CD4-positive, alpha-beta T cell (primary cell): ENCODE measurements around the gene ALKBH6. TPM values are rescaled to one million over a fixed set of nuclear protein-coding genes. Genes with fewer than 3 reads are reported as not detected.

Source experiments
- ATAC-seq: fragments of 200-7000 bp; cut with Tn5 transposase; one replicate; pipeline ENCODE4 v1.10.0; 2022; ENCODE audit warnings: mild to moderate bottlenecking; ENCODE audit not compliant: poor library complexity
- CTCF ChIA-PET: fragments of 350-600 bp; sonication (Branson Sonifier 250); formaldehyde crosslinking; loops from one replicate; lab custom pipeline; 2021; ENCODE audit warnings: antibody characterized with exemption, inconsistent platforms; lab: Charles Lee
- POLR2A ChIA-PET: fragments of 350-600 bp; sonication (Branson Sonifier 250); formaldehyde crosslinking; loops from one replicate; lab custom pipeline; 2021; ENCODE audit warnings: antibody characterized with exemption, inconsistent platforms; lab: Charles Lee
- DNase-seq, 14 experiments: peaks; one replicate each; pipeline ENCODE4 v3.0.0-alpha.2; 2013 to 2020; ENCODE audit warnings: mixed read lengths in 2 of 14
- H3K27ac ChIP-seq, 2 donors: one replicate each; pipeline versions ENCODE4 v1.5.1 to v1.7.0; 2013; ENCODE audit warnings: low read length in 2 of 2, low read depth in 1 of 2, mild to moderate bottlenecking in 1 of 2
- H3K27me3 ChIP-seq, 2 experiments: 1 replicate in 1 of 2; 2 replicates in 1 of 2; pipeline versions ENCODE4 v1.6.1 to v1.7.0; 2013; ENCODE audit warnings: low read length in 2 of 2, control low read depth in 1 of 2, mild to moderate bottlenecking in 1 of 2, moderate library complexity in 1 of 2; ENCODE audit not compliant: insufficient read depth in 2 of 2, control insufficient read depth in 1 of 2
- H3K36me3 ChIP-seq: one replicate; pipeline ENCODE4 v1.6.1; 2013; ENCODE audit warnings: low read length, control low read depth; ENCODE audit not compliant: insufficient read depth
- H3K4me1 ChIP-seq: one replicate; pipeline ENCODE4 v1.6.1; 2013; ENCODE audit warnings: low read length, control low read depth; ENCODE audit not compliant: insufficient read depth
- H3K4me3 ChIP-seq: one replicate; pipeline ENCODE4 v1.5.1; 2013; ENCODE audit warnings: mild to moderate bottlenecking, low read length, moderate library complexity
- H3K9me3 ChIP-seq, 2 experiments: 1 replicate in 1 of 2; 2 replicates in 1 of 2; pipeline versions ENCODE4 v1.6.1 to v1.7.0; 2013; ENCODE audit warnings: low read length in 2 of 2, mild to moderate bottlenecking in 2 of 2, control low read depth in 1 of 2, moderate library complexity in 1 of 2; ENCODE audit not compliant: control insufficient read depth in 1 of 2, insufficient read depth in 1 of 2
- H3K27ac Mint-ChIP-seq: one replicate; pipeline ENCODE4 v1.8.0; 2020; ENCODE audit warnings: mixed read lengths
- H3K27me3 Mint-ChIP-seq: one replicate; pipeline ENCODE4 v1.8.0; 2021; ENCODE audit warnings: mixed read lengths
- H3K36me3 Mint-ChIP-seq: one replicate; pipeline ENCODE4 v1.8.0; 2021; ENCODE audit warnings: low read depth, mixed read lengths
- H3K4me1 Mint-ChIP-seq: one replicate; pipeline ENCODE4 v1.8.0; 2021; ENCODE audit warnings: low read depth, mixed read lengths
- H3K4me3 Mint-ChIP-seq: one replicate; pipeline ENCODE4 v1.8.0; 2020; ENCODE audit warnings: mild to moderate bottlenecking, mixed read lengths
- H3K9me3 Mint-ChIP-seq: one replicate; pipeline ENCODE4 v1.8.0; 2020; ENCODE audit warnings: mixed read lengths
- CTCF ChIP-seq: fragments of 200-600 bp; IDR thresholded peaks from one replicate; pipeline ENCODE4 v1.8.0; 2022; ENCODE audit warnings: antibody characterized with exemption, mild to moderate bottlenecking
- intact Hi-C, 2 experiments: fragments of 100-400 bp; cut with DNase I in 1 of 2; cut with micrococcal nuclease in 1 of 2; formaldehyde crosslinking; loops; one replicate each; pipeline versions ENCODE4 v1.15.1 to v1.9.0; 2023 to 2025; cut with DNase I, micrococcal nuclease
- total RNA-seq, 174 experiments: library from RNA in 2 of 174; stranded (reverse) in 2 of 174; gene quantifications; one replicate each; pipeline ENCODE4 v1.2.3 and lab custom pipeline; 2021 to 2026

The ALKBH6 gene
- total RNA-seq, 2 experiments from 2014 or later, result 38.1 to 41.8 TPM

GRCh38 chr19:36003284-36003683, 10.7 kb downstream of the ALKBH6 start:
- TF ChIP-seq CTCF, result no peak
- no peak for DNase-seq
- H3K4me3 ChIP-seq, result no peak overlapping the region
- peaks cover 7% of the 10 kb centered on the region for H3K36me3 ChIP-seq
- ChIA-PET CTCF (no interaction called here), POLR2A (interaction anchor here (0.6 kb wide), 1 partner anchor 20 kb away, joined by 4 read pairs; no protein-coding TSS in a partner anchor)
- H3K4me3 Mint-ChIP-seq, result no peak overlapping the region
- no peak overlapping the region for H3K27ac Mint-ChIP-seq
- peaks cover 12% of the 10 kb centered on the region for H3K4me1 ChIP-seq
- no peaks in the 10 kb centered on the region for H3K27me3 ChIP-seq
- peaks cover 12% of the 10 kb centered on the region for H3K4me1 Mint-ChIP-seq
- intact Hi-C loops, result no loop called here
- no peaks in the 10 kb centered on the region for H3K27me3 Mint-ChIP-seq
- H3K27ac ChIP-seq, result no peak overlapping the region
- H3K9me3 ChIP-seq, result no peaks in the 10 kb centered on the region
- no peaks in the 10 kb centered on the region for H3K9me3 Mint-ChIP-seq
- H3K36me3 Mint-ChIP-seq, result peaks cover 23% of the 10 kb centered on the region
- ATAC-seq, result no peak

- ATAC-seq (no peak), DNase-seq (no peak)
- H3K27ac Mint-ChIP-seq, result no peak overlapping the region
These were observed 12.4 kb downstream of the ALKBH6 start for GRCh38 chr19:36001605-36002004.

GRCh38 chr19:35996777-35997176, 17.2 kb downstream of the ALKBH6 start:
- DNase-seq (no peak), ATAC-seq (no peak)
- Histone ChIP-seq H3K27ac (no peak overlapping the region), H3K27me3 (no peaks in the 10 kb centered on the region), H3K4me3 (no peak overlapping the region), H3K4me1 (peaks cover 45% of the 10 kb centered on the region), H3K9me3 (no peaks in the 10 kb centered on the region), H3K36me3 (peaks cover 15% of the 10 kb centered on the region)
- Mint-ChIP-seq H3K27me3 (no peaks in the 10 kb centered on the region), H3K36me3 (peaks cover 33% of the 10 kb centered on the region), H3K4me1 (peaks cover 41% of the 10 kb centered on the region), H3K4me3 (peak overlapping the region; percentile 87), H3K27ac (peak overlapping the region; percentile 78), H3K9me3 (no peaks in the 10 kb centered on the region)
- intact Hi-C loops, result loop anchor here in 1 of 2 experiments (5.0 kb wide), 2 partner anchors 56 to 116 kb away; partner anchors contain the start of genes OVOL3, POLR2I, THAP8 and WDR62
- no peak for TF ChIP-seq CTCF
- CTCF ChIA-PET, result interaction anchor here (0.6 kb wide), 1 partner anchor 38 kb away, joined by 3 read pairs; no protein-coding TSS in a partner anchor
- POLR2A ChIA-PET, result interaction anchor here (0.9 to 3.1 kb wide), 4 partner anchors 12 to 118 kb away, joined by 3 to 13 read pairs (median 3); partner anchors contain the start of genes ALKBH6, POLR2I, SYNE4 and TBCB

More at GRCh38 chr19:36001605-36002004, 12.4 kb downstream of the ALKBH6 start:
- ChIA-PET POLR2A (interaction anchor here (0.6 kb wide), 1 partner anchor 71 kb away, joined by 3 read pairs; no protein-coding TSS in a partner anchor), CTCF (no interaction called here)
- Mint-ChIP-seq H3K27me3 (no peaks in the 10 kb centered on the region), H3K4me1 (peaks cover 24% of the 10 kb centered on the region), H3K9me3 (no peaks in the 10 kb centered on the region), H3K4me3 (no peak overlapping the region), H3K36me3 (peaks cover 33% of the 10 kb centered on the region)
- no peaks in the 10 kb centered on the region for H3K27me3 ChIP-seq
- H3K36me3 ChIP-seq, result peaks cover 15% of the 10 kb centered on the region
- H3K9me3 ChIP-seq, result no peaks in the 10 kb centered on the region
- intact Hi-C loops, result no loop called here
- no peak overlapping the region for H3K27ac ChIP-seq
- no peak for TF ChIP-seq CTCF
- H3K4me1 ChIP-seq, result peaks cover 21% of the 10 kb centered on the region
- no peak overlapping the region for H3K4me3 ChIP-seq
